GM18870 (cell line): ENCODE measurements around the gene CACNA1C.

Source experiments
- ATAC-seq: cut with Tn5 transposase; IDR thresholded peaks from one replicate; pipeline ENCODE4 v1.9.1; 2021; ENCODE audit warnings: moderate library complexity; ENCODE audit not compliant: unreplicated experiment

CACNA1C gene

GRCh38 chr12:2052826-2053678, at the start of gene CACNA1C:
Gene CACNA1C, plus strand, starts transcription at chr12:2052987. Its CDS starts 576 bp downstream, at chr12:2053563.
- ATAC-seq = no peak

- peak; percentile 7 for ATAC-seq
These were observed 49.1 kb upstream of the CACNA1C start for GRCh38 chr12:2003676-2004112.

- peak; percentile 94 for ATAC-seq
These were observed 48.5 kb upstream of the CACNA1C start, which contains the start of gene DCP1B for GRCh38 chr12:2004113-2004929. Gene DCP1B, minus strand, starts transcription at chr12:2004457. Its CDS starts 26 bp downstream, at chr12:2004431.

GRCh38 chr12:2008677-2009076, 44.1 kb upstream of the CACNA1C start:
- ATAC-seq = no peak

- ATAC-seq = no peak
These were observed 43.2 kb upstream of the CACNA1C start for GRCh38 chr12:2009623-2010022.

- ATAC-seq = no peak
These were observed 40.9 kb upstream of the CACNA1C start for GRCh38 chr12:2011643-2012607.

GRCh38 chr12:2013086-2013485, 39.7 kb upstream of the CACNA1C start:
- ATAC-seq = no peak

- no peak for ATAC-seq
These were observed 39.1 kb upstream of the CACNA1C start for GRCh38 chr12:2013527-2014223.

- ATAC-seq = no peak
These were observed 38.6 kb upstream of the CACNA1C start for GRCh38 chr12:2014231-2014630.

- ATAC-seq = no peak
These were observed 35.8 kb upstream of the CACNA1C start for GRCh38 chr12:2016862-2017545.

- ATAC-seq = no peak
These were observed 35.0 kb upstream of the CACNA1C start for GRCh38 chr12:2017546-2018337.

GRCh38 chr12:2018391-2018790, 34.4 kb upstream of the CACNA1C start:
- no peak for ATAC-seq

- ATAC-seq = no peak
These were observed 33.7 kb upstream of the CACNA1C start for GRCh38 chr12:2019126-2019525.

GRCh38 chr12:2020511-2020910, 32.3 kb upstream of the CACNA1C start:
- no peak for ATAC-seq

GRCh38 chr12:2023365-2023764, 29.4 kb upstream of the CACNA1C start:
- no peak for ATAC-seq

- no peak for ATAC-seq
These were observed 25.4 kb upstream of the CACNA1C start for GRCh38 chr12:2027351-2027750.

- ATAC-seq = no peak
These were observed 22.9 kb upstream of the CACNA1C start for GRCh38 chr12:2029851-2030250.

- ATAC-seq = no peak
These were observed 20.3 kb upstream of the CACNA1C start for GRCh38 chr12:2032506-2032905.
